Tibial nerve (tissue), 3 donors: ENCODE data around the gene S1PR3.

Source experiments
- POLR2A ChIP-seq, 2 donors: fragments of 450-650 bp; IDR thresholded peaks; one replicate each; pipeline ENCODE4 v1.6.1; 2017; ENCODE audit warnings: antibody characterized with exemption in 2 of 2, mild to moderate bottlenecking in 2 of 2, moderate library complexity in 2 of 2
- TF ChIP-seq, protein P1 (sequence below), 5 experiments: fragments of 200-600 bp in 3 of 5; fragments of 450-650 bp in 2 of 5; sonication (generic) in 3 of 5; IDR thresholded peaks; one replicate each; pipeline ENCODE4 v1.5.1; 2016 to 2019; ENCODE audit warnings: antibody characterized with exemption in 5 of 5, mild to moderate bottlenecking in 3 of 5, moderate library complexity in 2 of 5

DNA sequence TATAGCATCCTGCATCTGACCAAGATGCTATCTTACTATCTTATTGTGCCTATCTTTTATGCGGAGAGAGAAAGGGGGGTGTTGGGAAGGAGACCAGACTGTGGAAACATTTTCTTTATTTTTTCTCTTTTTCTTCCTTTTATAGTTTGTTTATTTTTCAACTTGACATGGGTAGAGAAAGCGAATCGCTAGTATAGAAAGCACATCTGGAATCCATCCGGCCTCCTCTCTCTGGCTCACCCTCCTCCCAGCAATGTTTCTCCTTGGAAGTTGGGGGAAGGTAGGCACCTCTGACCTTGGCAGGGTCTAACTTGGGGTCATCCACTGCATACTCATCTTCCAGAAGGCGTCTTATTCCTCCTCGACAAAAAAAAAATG is 3.9 kb downstream of the S1PR3 start:
- TF ChIP-seq POLR2A (IDR thresholded peaks at IDR 0.05), result no peak
- TF ChIP-seq, protein P1, sequence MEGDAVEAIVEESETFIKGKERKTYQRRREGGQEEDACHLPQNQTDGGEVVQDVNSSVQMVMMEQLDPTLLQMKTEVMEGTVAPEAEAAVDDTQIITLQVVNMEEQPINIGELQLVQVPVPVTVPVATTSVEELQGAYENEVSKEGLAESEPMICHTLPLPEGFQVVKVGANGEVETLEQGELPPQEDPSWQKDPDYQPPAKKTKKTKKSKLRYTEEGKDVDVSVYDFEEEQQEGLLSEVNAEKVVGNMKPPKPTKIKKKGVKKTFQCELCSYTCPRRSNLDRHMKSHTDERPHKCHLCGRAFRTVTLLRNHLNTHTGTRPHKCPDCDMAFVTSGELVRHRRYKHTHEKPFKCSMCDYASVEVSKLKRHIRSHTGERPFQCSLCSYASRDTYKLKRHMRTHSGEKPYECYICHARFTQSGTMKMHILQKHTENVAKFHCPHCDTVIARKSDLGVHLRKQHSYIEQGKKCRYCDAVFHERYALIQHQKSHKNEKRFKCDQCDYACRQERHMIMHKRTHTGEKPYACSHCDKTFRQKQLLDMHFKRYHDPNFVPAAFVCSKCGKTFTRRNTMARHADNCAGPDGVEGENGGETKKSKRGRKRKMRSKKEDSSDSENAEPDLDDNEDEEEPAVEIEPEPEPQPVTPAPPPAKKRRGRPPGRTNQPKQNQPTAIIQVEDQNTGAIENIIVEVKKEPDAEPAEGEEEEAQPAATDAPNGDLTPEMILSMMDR (IDR thresholded peaks at IDR 0.05), result no peak
